Panc1 (cell line): Measurements from ENCODE around the gene EIF5A. TPM values are rescaled to one million over a fixed set of nuclear protein-coding genes. Genes with fewer than 3 reads are reported as not detected.

Experiments
- ATAC-seq: fragments of 200-7000 bp; cut with Tn5 transposase; 2 replicates; pipeline ENCODE4 v1.9.1; 2020; ENCODE audit warnings: mild to moderate bottlenecking, moderate library complexity
- BruUV-seq: library from RNA; stranded (reverse); fragments of 400-500 nt; replicated peaks from 2 replicates; lab custom pipeline; 2021; lab: Mats Ljungman, UMichigan
- CTCF ChIA-PET: fragments of 300-600 bp; sonication (Branson Sonifier 250); formaldehyde crosslinking; loops from one replicate; lab custom pipeline; 2022; ENCODE audit warnings: antibody characterized with exemption; lab: Charles Lee
- POLR2A ChIA-PET: fragments of 300-600 bp; sonication (Branson Sonifier 250); formaldehyde crosslinking; loops from one replicate; lab custom pipeline; 2022; ENCODE audit warnings: antibody characterized with exemption; lab: Charles Lee
- DNase-seq: peaks from one replicate; pipeline ENCODE4 v3.0.0-alpha.2; 2010; ENCODE audit warnings: low read depth, low spot score
- H3K27ac ChIP-seq: 2 replicates; pipeline ENCODE4 v1.5.1; 2011; ENCODE audit warnings: mild to moderate bottlenecking, low read length, inconsistent platforms
- H3K27me3 ChIP-seq: fragments of 200-500 bp; sonication (Bioruptor generic); 2 replicates; pipeline ENCODE4 v1.6.0; 2014; ENCODE audit warnings: low read length, inconsistent platforms; ENCODE audit not compliant: control insufficient read depth, insufficient read depth
- H3K36me3 ChIP-seq: fragments of 200-500 bp; sonication (Bioruptor generic); 2 replicates; pipeline ENCODE4 v1.5.1; 2014; ENCODE audit warnings: inconsistent platforms, mild to moderate bottlenecking, low read length, moderate library complexity; ENCODE audit not compliant: control insufficient read depth, insufficient read depth
- H3K4me1 ChIP-seq: 2 replicates; pipeline ENCODE4 v1.5.1; 2011; ENCODE audit warnings: inconsistent platforms, mild to moderate bottlenecking, low read length, moderate library complexity; ENCODE audit not compliant: control insufficient read depth, insufficient read depth
- H3K4me3 ChIP-seq, 2 experiments: 2 replicates each; pipeline ENCODE4 v1.5.1; 2011 to 2012; ENCODE audit warnings: low read depth in 2 of 2, low read length in 2 of 2, mild to moderate bottlenecking in 2 of 2, inconsistent platforms in 1 of 2, moderate library complexity in 1 of 2
- H3K9me3 ChIP-seq: fragments of 200-500 bp; sonication (Bioruptor generic); 2 replicates; pipeline ENCODE4 v1.5.1; 2014; ENCODE audit warnings: low read depth, mild to moderate bottlenecking, inconsistent platforms, low read length, moderate library complexity; ENCODE audit not compliant: control insufficient read depth, insufficient read depth
- CTCF ChIP-seq: fragments of 450-650 bp; IDR thresholded peaks from 2 replicates; pipeline ENCODE4 v1.5.1; 2017; ENCODE audit warnings: mild to moderate bottlenecking
- POLR2AphosphoS5 ChIP-seq: IDR thresholded peaks from 2 replicates; pipeline ENCODE4 v1.6.1; 2012; ENCODE audit warnings: mild to moderate bottlenecking, low read depth, low read length, moderate library complexity
- REST ChIP-seq, 2 experiments: IDR thresholded peaks; 2 replicates each; pipeline ENCODE4 v1.6.1; 2011 to 2012; ENCODE audit warnings: low read depth in 2 of 2, control low read depth in 1 of 2, low read length in 1 of 2, mild to moderate bottlenecking in 1 of 2, moderate library complexity in 1 of 2; ENCODE audit not compliant: insufficient read depth in 1 of 2
- SIN3A ChIP-seq: IDR thresholded peaks from 2 replicates; pipeline ENCODE4 v1.6.1; 2012; ENCODE audit warnings: low read depth, mild to moderate bottlenecking, low read length, moderate library complexity, borderline replicate concordance; ENCODE audit not compliant: insufficient read depth
- TCF7L2 ChIP-seq: IDR thresholded peaks from 2 replicates; pipeline ENCODE4 v1.6.1; 2011; ENCODE audit warnings: mild to moderate bottlenecking, low read depth, low read length, inconsistent platforms
- in situ Hi-C: cut with HindIII; loops from 2 replicates; pipeline ENCODE4 v1.10.0; 2016; ENCODE audit warnings: low sequenced_read_pairs, low pct_unique_long_range_greater_than_20kb
- intact Hi-C: fragments of 100-400 bp; cut with micrococcal nuclease; formaldehyde crosslinking; loops from one replicate; pipeline ENCODE4 v1.10.0; 2022; ENCODE audit not compliant: unreplicated experiment
- total RNA-seq: library from RNA; stranded (reverse); gene quantifications from one replicate; pipeline ENCODE4 v1.2.1, GENCODE V29; 2021; ENCODE audit not compliant: unreplicated experiment

The EIF5A gene
- total RNA-seq, 1 experiment from 2014 or later, result 728 TPM

DNA sequence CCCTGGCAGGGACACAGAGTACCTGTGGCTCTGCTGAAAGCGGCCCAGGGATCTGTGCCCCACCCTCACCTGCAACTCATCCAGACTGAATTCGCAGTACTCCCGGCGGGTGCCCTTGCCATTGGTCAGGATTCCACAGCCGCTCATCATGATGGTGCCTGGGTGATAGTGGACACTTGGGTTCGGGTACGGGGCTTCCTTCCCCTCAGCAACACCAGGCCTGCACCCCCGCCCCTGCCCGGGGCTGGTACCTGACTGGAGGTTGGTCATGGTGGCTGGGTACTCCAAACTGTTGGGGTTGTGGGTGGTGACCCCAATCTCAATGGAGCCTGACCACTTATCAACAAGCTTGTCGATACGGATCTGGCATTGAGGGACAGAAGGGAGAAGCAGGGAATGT is 18.8 kb downstream of the EIF5A start:
- in situ Hi-C loops, result no loop called here
- intact Hi-C loops, result no loop called here
- Histone ChIP-seq H3K27ac (no peak overlapping the region), H3K4me1 (peaks cover 7% of the 10 kb centered on the region), H3K9me3 (no peaks in the 10 kb centered on the region), H3K27me3 (no peaks in the 10 kb centered on the region), H3K36me3 (no peaks in the 10 kb centered on the region; the same call in 1 of the 2 replicates), H3K4me3 (no peak overlapping the region)
- ChIA-PET POLR2A (no interaction called here), CTCF (no interaction called here)
- ATAC-seq, result no peak
- no peak for TF ChIP-seq REST (IDR thresholded peaks at IDR 0.05; ENCODE audit: insufficient read depth in 1 of 2, low read depth in 2 of 2, low read length in 1 of 2)
- TF ChIP-seq SIN3A, result no peak
- TF ChIP-seq CTCF, result no peak
- no peak for TF ChIP-seq TCF7L2
- no peak for TF ChIP-seq POLR2AphosphoS5
- no TSS peak for BruUV-seq
- DNase-seq, result no peak

- no peak overlapping the region for H3K4me3 ChIP-seq
- TF ChIP-seq SIN3A (no peak), POLR2AphosphoS5 (no peak), TCF7L2 (no peak), CTCF (no peak), REST (IDR thresholded peaks at IDR 0.05; ENCODE audit: insufficient read depth in 1 of 2, low read depth in 2 of 2, low read length in 1 of 2) (no peak)
- intact Hi-C loops, result no loop called here
- no peak for DNase-seq
- no peak overlapping the region for H3K27ac ChIP-seq
- H3K4me1 ChIP-seq, result peaks cover 7% of the 10 kb centered on the region
- ChIA-PET POLR2A (no interaction called here), CTCF (no interaction called here)
- no peaks in the 10 kb centered on the region for H3K27me3 ChIP-seq
- in situ Hi-C loops, result no loop called here
- no peaks in the 10 kb centered on the region for H3K9me3 ChIP-seq
- BruUV-seq, result no TSS peak
- H3K36me3 ChIP-seq, result no peaks in the 10 kb centered on the region; the same call in 1 of the 2 replicates
- no peak for ATAC-seq
Measured at GRCh38 chr17:7327056-7327455, 19.6 kb downstream of the EIF5A start.
